ENCODE data around the gene TPBGL. TPM values are rescaled to one million over a fixed set of nuclear protein-coding genes. Genes with fewer than 3 reads are reported as not detected.

TPBGL gene
- total RNA-seq, 1 donor = not detected

GRCh38 chr11:75238595-75239440 is 1.8 kb upstream of the TPBGL start:
- no peaks in the 10 kb centered on the region for H4K20me1 ChIP-seq (ENCODE audit: insufficient read depth, low read length)
- H3K79me2 ChIP-seq (ENCODE audit: insufficient read depth, low read length) = no peaks in the 10 kb centered on the region
- no peak for TF ChIP-seq CTCF (IDR thresholded peaks at IDR 0.05; ENCODE audit: extremely low read depth, low read depth, low read length)
- DNase-seq (ENCODE audit: insufficient read length, low spot score, missing footprints) = peak; percentile 85
- no peaks in the 10 kb centered on the region for H3K9me3 ChIP-seq (ENCODE audit: low read depth, low read length)
- H3K4me1 ChIP-seq (ENCODE audit: insufficient read depth, low read length) = no peaks in the 10 kb centered on the region
- no peak overlapping the region for H3K4me3 ChIP-seq (ENCODE audit: insufficient read depth, low read length)
- no peak overlapping the region for H3K4me2 ChIP-seq (ENCODE audit: insufficient read depth, low read length)
- H3K36me3 ChIP-seq (ENCODE audit: insufficient read depth, low read length) = no peaks in the 10 kb centered on the region
- peaks cover 45% of the 10 kb centered on the region for H3K27me3 ChIP-seq (ENCODE audit: insufficient read depth, low read length)
- H2AFZ ChIP-seq (ENCODE audit: low read length) = no peak overlapping the region
- no peak overlapping the region for H3K27ac ChIP-seq (ENCODE audit: low read depth, low read length)

- Histone ChIP-seq H3K4me2 (ENCODE audit: insufficient read depth, low read length) (no peak overlapping the region), H4K20me1 (ENCODE audit: insufficient read depth, low read length) (no peaks in the 10 kb centered on the region), H3K79me2 (ENCODE audit: insufficient read depth, low read length) (no peaks in the 10 kb centered on the region), H3K4me3 (ENCODE audit: insufficient read depth, low read length) (no peak overlapping the region), H3K27ac (ENCODE audit: low read depth, low read length) (no peak overlapping the region), H3K4me1 (ENCODE audit: insufficient read depth, low read length) (no peaks in the 10 kb centered on the region), H3K36me3 (ENCODE audit: insufficient read depth, low read length) (no peaks in the 10 kb centered on the region), H3K27me3 (ENCODE audit: insufficient read depth, low read length) (peaks cover 54% of the 10 kb centered on the region), H2AFZ (ENCODE audit: low read length) (no peak overlapping the region), H3K9me3 (ENCODE audit: low read depth, low read length) (no peaks in the 10 kb centered on the region)
- TF ChIP-seq CTCF (IDR thresholded peaks at IDR 0.05; ENCODE audit: extremely low read depth, low read depth, low read length) = no peak
- peak; percentile 72 for DNase-seq (ENCODE audit: insufficient read length, low spot score, missing footprints)
These were observed 863 bp upstream of the TPBGL start for GRCh38 chr11:75239531-75240290.

- no peak overlapping the region for H3K27ac ChIP-seq (ENCODE audit: low read depth, low read length)
- peak overlapping the region; percentile 68 for H3K4me3 ChIP-seq (ENCODE audit: insufficient read depth, low read length)
- peak overlapping the region; percentile 81 for H2AFZ ChIP-seq (ENCODE audit: low read length)
- peak; percentile 61 for TF ChIP-seq CTCF (IDR thresholded peaks at IDR 0.05; ENCODE audit: extremely low read depth, low read depth, low read length)
- no peaks in the 10 kb centered on the region for H3K9me3 ChIP-seq (ENCODE audit: low read depth, low read length)
- no peaks in the 10 kb centered on the region for H3K4me1 ChIP-seq (ENCODE audit: insufficient read depth, low read length)
- no peaks in the 10 kb centered on the region for H4K20me1 ChIP-seq (ENCODE audit: insufficient read depth, low read length)
- H3K79me2 ChIP-seq (ENCODE audit: insufficient read depth, low read length) = no peaks in the 10 kb centered on the region
- no peaks in the 10 kb centered on the region for H3K36me3 ChIP-seq (ENCODE audit: insufficient read depth, low read length)
- peak overlapping the region; percentile 75 for H3K4me2 ChIP-seq (ENCODE audit: insufficient read depth, low read length)
- peak; percentile 100 for DNase-seq (ENCODE audit: insufficient read length, low spot score, missing footprints)
- H3K27me3 ChIP-seq (ENCODE audit: insufficient read depth, low read length) = peaks cover 64% of the 10 kb centered on the region
These were observed 697 bp downstream of the TPBGL start for GRCh38 chr11:75241036-75241905.
